Fibroblast of skin of scalp (primary cell): ENCODE measurements around the gene RNF121.

Experiments used
- DNase-seq: peaks from one replicate; pipeline ENCODE4 v3.0.0-alpha.2; 2013

The RNF121 gene

DNA sequence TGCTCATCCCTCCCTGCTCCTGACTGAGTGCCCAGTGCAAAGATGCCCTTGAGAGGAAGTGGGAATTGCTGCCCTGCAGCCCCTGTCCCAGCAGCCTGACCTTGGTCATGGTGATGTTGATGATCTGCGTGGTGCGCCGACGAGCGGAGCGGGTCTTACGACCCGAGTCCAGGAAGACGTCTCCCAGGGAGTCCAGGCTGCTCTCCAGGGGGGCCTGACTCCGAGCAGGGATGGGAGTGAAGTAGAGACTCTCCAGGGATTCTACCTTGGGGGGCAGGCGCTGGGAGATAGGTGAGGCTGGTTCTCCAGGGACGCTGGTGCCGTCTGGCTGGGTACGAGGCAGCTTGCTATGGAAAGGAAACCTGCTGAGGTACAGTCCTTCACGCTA, 78.2 kb downstream of the RNF121 start:
- DNase-seq: no peak

DNA sequence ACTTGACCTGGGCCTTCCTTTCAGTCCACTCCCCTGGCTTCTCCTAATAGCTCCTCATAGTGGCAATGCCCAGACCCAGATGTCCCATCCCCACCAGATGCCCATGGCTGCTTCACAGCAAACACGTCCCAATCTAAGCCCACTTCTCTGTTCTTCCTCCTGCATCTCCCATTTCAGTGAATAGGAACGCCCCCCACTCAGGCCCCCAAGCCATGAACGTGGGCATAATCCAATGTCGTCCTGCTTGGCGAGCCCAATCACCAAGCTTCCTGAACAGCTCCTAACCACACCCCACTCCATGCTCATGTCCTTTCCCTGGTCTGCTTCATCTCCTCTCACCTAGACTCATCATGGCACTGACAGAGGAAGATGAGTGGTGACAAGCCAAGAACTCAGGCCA, 78.7 kb downstream of the RNF121 start:
- DNase-seq: no peak

DNA sequence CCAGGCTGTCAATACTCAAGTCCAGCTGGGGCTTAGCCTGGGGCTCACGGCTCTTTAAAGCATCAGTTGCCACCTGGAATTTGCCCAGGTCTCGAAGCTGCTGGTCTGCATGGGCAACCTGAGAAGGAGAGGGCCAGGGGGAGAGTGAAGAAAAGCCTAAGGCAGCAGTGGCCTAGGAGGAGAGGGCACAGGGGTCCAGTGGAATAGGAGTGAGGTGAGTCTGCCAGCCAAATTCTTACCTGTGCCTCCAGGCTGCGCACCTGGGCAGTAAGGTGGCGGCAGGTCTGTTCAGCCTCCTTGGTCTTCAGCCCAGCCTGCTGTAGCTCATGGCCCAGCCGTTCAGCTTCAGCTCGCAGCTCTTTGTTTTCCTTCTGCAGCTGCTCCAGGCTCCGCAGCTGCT, 79.9 kb downstream of the RNF121 start:
- no peak for DNase-seq

DNA sequence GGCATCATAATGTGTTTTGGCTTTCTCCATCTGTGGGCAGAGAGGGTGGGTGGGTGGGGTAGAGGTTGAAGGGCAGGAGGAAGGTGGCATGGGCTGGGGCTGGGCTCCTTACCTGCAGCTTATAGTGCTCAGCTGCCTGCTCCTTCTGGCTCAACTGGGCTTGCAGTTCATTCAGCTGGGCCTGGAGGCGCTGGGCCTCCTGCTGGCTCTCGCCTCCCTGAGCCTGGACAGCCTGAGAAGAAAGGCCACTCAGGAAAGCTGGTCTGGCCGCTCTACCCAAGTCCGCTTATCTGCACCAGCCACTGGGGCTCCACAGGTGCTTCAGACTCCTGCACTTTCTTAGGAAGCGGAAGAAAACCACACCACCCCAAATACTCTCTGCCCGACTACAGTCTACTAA, 80.3 kb downstream of the RNF121 start:
- no peak for DNase-seq

DNA sequence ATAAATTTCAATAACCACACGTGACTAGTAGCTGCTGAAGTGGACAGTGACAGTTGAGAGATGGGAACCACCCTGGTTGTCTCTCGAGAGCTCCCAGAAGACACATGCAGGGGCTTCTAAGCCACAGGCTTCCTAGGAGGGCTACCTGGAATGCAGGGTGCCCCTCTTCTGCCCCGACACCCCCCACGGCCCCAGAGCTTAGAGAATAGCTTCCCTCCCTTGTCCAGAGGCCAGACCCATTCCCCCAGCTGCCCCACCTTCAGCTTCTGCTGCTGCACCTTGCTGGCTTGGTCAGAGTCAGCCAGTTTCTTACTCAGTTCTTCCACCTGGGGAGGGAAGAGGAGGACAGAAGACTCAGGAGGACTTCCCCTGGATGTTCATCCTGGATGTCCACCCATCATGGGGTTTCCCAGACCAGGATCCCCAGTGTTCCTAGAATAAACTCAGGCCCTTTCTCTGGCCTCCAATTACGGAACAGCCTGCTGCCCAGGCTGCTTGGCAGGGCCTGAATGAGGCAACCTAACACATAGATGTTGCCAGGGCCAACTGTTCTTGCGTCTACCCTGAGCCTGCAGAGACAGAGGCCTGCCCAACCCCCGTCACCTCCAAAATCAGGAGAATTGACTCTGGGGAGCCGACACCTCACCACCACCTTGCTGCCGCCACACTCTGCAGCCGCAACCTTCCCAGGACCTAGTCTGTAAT, 81.8 kb downstream of the RNF121 start:
- no peak for DNase-seq

DNA sequence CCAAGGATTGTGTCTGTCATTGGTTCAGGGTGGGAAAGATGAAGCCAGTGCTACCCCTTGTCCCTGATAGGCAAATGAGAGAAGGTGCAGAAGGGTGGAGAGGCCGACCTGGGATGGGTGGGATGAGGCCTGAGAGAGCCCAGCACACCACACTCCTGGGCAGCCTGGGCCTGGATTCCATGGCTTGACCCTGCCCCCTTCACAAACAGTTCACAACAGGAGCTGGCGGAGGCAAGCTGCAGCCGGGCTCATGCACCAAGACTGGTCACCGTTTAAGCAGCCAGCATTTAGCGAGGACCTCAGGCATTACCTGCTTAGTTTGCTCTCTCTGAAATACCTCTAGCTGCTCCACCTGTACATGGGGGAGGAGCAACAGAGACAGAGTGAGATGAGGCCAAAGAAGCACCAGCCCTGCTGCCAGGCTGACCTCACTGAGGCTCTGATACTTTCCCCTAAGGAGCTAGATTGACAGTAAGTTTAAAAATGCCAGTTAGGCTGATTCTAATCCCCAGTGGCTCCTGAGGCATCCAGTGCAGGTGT, 83.3 kb downstream of the RNF121 start:
- DNase-seq: no peak

DNA sequence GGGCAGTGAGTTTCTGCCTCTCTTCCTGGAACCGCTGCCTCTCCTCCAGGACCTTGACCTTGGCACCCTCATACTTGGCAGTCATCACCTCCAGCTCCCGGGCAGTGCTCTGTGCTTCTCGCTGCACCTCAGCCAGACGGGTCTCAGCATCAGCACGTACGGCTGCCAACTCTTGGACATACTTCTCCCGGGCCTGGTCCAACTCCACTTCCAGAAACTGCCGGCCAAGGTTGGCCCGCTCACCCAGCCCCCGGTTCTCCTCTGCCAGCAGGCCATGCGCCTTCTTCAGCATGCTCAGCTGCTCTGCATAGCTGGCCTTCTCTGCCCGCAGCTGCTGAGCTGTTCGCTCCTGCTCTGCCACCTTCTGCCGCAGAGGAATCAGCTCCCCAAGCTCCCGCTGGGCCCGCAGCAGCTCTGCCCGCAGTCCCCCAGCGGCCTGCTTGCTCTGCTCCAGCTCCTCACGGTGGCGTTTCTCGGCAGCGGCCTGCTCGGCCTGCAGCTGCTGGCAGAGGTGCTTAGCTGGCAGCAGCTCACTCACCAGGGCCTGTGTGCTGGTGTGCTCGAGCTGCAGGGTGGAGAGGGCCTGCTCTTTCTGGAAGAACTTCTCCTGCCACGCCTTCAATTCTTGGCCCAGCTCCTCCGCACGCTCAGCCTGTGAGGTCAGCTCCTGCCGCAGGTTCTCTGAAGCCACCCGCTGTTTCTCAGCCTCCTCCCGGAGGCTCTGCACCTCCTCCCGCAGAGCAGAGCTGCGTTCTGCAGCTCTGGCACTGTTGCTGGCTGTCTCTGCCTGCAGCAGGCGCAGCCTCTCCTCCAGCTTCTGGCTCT, 84.3 kb downstream of the RNF121 start:
- DNase-seq: peak; percentile 55

DNA sequence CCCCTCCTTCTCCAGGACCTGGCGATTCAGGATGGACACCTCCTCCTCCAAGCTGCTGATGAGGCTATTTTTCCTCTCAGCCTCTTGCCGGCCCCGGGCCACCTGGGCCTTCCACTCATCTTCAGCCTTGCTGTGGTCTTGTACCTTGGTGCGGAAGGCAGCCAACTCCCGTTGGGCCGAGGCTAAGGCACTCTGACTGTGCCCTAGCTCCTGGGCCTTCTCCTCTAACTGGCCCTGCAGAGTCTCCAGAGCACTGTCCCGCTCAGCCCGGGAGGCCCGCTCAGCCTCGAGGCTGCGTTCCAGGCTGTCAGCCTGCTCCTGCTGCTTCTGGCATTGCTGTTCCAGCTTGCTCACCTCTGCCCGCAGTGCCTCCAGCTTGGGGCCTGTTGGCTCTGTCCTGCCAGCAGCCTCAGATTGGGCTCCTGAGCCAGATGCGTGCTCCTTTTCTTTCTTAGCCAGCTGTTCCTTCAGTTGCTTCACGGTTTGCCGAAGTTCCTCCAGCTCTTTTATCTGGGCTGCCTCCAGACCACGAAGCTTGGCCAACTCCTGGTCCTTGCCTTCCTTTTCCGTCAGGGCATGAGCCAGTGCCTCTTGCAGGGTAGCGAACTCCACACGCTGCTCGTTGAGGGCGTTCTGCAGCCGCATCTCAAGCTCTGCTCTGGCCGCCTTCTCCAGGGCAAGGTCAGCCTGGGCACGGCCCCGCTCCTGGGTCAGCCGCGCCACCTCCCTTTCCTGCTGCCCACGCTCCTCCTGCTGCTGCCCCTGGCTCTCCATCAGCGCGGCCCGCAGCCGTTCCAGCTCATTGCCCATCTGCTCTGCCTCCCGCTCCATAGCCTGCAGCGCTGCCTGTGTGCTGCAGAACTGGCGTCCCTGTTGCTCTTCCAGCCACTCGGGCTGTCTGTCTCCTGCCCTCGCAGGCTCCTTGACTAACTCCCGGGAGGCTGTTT, 85.2 kb downstream of the RNF121 start:
- DNase-seq: no peak

DNA sequence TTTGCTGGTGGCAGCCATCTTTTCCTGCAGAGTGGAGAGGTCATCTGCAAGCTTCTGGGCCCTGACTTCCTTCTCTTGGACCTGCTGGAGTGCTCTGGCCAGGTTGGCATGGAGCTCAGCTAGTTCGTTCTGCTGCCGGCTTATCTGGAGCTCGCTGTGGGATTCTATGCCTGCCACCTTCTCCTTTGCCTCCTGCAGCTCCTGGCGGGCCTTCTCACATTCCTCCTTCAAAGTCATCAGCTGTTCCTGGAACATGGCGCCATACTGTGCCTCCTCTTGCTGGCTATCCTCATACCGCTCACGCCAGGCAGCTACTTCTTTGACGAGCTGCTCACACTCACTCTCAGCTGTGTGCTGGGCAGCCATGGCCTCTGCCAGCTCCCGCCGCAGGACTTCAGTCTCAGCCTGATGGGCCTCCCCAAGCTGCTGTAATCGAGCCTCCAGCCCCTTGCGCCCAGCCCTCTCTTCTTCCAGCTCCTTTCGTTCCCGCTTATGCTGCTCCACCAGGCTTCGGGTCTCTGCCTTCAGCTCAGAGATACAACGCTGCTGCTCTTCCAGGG, 86.0 kb downstream of the RNF121 start:
- DNase-seq: no peak

DNA sequence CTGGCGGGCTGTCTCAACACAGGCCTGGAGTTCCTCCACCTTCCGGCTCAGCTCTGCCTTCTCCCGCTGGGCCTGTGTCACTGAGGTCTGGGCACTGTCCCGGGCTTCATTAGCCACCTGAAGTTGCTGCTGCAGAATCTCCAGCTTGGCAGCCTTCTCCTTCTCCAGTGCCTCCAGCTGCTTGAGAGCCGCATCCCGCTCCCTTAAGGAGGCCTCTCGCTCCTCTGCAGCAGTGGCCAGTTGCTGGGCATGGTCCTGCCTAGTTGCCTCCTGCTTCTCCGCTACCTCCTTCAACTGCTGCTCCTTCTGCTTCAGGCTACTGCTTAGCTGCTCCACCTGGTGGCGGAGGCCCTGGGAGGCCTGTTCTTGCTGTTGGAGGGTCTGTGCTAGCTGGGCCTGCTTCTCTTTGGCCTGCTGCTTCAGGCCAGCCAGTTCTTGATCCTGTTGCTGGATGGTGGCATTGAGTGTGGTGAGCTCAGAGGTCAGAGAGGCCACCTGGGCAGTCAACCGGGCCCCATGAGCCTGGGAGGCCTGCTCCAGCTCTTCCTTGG, 86.7 kb downstream of the RNF121 start:
- peak; percentile 25 for DNase-seq

DNA sequence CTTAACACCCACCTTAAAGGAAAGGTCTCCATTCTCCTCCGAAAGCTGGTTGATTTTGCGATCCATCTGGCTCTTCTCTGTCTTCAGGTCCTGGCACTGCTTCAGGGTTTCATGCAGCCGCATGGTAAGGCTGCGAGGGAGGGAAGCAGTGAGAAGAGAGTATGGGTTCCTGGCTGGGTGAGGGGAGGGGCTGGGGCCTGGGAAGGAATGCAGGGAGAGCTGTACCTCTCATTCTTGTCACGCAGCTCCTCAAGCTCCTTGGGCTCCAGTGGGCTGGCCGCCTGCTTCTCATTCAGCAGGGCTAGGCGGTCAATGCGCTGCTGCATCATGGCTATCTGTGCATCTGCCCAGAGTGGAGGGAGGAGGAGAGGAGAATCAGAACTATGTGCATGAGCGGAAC, 89.3 kb downstream of the RNF121 start:
- DNase-seq: no peak

DNA sequence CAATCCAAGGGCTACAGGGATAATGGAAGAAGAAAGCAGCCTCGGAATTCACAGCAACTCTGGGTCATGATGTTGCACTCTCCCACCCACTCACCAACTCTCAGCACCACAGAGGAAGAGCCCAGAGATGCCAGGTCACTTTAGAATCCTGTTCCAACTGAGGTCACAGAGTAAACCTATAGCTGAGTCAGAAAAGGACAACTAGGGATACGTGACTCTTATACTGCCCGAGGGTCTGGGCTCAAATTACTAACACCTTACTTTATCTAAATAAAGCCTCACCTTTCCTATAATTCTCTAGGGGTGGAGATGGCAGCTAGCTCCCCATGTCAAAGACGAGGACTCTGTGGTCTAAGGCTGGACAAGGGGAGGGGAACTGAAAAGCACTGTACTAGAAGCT, 94.5 kb downstream of the RNF121 start:
- DNase-seq: no peak

DNA sequence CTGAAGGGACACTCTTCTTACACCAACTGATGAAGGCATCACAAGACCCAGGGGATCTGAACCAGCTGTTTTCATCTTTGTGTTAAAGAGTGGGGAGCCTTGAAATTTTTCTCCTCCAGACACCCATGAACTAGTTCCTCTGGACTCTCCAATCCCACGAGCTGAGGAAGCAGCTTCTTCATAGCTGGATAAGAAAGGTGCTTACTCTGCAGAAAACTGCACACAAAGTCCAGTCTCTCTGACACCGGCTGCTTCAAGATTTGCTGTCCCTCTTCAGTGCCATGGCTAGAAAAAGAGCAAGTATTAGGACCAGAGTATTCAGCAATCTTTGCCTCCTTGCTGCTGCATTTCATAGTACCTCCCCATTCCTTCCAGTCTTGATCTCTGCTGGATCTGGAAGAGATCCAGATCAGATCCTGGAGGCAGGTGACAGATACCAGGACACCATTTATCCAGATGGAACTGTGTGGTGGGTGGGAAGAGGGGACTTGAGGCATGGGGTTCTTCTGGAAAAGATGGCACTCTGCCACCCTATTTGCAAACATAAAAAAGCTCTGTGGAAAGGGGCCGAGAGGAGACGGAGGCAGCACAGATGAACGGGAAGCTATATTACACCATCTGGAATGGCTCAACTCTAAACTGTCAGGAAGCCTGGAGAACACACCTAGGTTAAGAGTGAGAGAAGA, 95.4 kb downstream of the RNF121 start:
- DNase-seq: no peak

DNA sequence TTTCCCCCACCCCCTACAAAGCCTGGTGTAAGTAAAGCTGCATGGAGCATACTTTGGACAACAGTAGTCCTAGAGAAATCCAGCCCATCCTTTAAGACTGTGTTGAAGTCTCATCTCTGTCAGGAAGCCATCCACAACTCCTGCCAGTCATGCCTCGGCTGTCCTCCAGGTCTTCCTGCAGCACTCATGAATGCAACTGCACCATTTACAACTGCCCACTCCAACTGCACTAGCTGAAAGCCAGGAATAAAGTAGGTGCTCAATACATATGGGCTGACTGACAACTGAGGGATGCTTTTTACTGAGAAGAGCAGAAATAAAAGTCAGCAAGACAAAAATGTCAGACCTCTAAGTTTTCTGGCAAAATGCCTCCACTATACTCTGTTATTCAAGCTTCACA, 97.2 kb downstream of the RNF121 start:
- no peak for DNase-seq

DNA sequence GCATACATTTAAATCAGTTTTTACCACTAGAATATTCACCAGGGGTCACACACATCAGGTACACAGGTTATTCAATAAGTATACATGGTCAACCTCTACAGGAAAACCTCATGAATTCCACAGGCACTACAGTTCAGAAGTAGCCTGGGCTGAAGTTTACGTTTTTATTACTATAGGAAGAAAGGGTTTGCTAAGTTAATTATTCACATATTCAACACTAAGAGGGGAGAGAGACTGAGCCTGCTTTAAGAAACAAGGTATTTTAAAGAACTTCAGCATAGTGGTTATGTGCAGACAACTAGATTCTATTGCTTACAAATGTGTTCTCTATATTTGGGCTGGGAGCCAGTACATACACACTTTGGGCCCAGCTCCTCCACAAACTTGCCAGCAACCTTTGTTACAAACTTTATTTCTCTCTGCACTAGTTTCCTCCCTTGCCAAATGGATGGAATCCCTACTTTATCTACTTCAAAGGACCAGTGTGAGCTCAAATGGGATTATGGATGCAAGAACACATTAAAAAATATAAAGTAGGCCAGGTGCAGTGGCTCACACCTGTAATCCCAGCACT, 101.7 kb downstream of the RNF121 start:
- DNase-seq: no peak

DNA sequence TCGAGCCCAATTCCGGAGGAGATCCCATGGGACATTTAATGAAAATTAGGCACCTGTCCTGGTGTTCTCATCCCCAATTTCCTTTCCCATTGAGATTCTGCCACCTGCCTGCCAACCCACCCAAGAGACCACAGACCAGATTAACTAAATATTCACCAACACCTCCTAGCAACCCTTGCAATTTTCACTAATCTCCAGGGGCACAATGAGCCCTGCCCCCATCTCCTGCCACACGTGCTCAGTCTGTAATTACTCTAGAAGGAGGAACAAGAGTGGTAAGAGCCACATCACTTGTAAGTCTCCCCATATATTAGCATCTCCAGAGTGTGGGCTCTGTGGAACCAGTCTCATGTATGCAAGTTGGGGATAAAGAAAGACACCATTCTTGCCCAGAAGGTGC, 107.8 kb downstream of the RNF121 start:
- no peak for DNase-seq

DNA sequence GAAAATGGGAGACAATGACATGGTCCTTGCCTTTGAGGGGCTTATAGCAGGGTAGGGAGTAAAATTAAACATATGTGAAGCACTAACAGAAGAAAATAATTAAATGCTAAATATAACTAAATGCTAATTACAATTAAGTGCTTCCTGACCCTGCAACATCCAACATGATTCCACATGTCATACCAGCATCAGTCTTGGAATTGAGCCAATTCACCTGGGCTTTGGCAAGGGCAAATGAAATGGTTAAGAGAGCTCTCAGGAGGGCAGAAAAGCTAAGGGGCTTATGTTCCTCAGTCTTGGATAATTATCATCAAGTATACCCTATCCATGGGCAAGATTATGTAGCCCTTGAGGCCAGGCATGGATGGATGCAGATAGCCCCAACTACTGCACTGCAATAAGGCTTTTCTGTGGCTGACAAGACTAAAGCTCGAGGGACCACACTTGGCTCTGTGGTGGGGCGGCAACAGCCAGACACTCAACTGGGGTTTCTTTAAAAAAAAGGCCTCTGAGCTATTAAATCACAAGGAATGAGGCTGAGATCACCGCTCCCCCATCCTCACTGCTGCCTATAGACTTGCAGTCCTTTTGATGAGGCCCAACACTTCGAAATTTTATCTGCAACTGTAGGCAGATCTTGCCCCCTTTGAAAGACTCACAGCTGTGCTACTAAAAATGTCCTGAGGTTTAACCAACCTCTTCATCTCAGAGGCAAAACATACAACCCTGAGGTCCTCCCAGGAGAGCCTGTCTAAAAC, 108.9 kb downstream of the RNF121 start:
- peak; percentile 56 for DNase-seq

DNA sequence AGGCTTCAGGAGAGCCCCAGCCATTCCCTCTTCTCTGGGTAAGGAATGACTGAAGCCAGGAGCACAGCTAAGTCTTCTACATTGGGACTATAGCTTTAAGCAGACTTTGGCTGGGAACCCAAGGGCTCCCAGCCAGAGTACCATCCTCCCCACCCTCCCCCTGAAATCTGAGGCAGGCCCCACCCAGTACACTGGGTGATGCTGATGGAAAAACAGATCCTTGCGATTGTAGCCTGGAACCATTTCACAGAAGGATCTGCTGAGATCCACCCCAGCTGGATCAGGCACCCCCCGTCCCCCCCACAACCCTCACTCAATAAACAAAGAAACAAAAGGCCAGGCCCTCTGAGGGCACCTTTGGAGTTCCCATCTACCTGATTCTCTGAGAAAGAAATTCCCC, 109.6 kb downstream of the RNF121 start:
- DNase-seq: peak; percentile 81

DNA sequence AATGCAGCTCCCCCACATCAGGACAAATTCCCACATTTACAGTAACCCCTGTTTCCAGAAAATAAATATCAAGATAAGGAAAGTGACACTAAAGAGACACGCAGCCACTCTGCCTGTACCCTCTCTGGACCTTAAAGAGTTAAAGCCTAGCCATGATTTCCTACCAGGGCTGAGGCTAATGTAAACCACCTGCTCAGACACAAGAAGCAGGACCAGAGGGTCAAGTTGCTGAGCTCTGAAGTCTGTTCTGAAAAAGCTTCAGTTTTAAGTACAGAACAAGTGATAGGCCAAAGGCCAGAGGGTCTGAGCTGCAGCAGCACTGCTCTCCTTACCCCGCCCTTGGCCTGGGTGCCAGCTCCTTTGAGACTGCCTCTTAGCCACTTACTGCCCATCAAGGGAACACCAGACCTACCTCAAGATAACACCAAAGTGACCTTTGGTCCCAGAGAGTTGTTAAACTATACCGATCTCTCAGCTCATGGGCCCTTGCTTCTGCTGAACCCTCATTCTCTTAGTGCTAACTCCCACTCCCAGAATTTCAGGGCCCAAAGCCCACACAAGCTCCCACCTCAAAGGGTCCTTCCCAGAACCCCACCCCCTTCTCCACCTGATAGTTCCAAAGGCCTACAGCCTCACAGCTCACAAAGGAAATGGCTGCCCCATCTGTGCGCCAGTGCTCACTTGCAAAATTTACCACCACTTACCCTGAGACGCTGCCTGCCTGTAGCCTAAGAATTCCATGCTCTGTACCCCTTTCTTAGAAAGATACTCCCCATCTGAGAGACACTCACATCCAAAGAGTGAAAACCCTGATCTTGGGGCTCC, 110.4 kb downstream of the RNF121 start:
- peak; percentile 23 for DNase-seq
